Right lobe of liver (tissue), 6 donors: ENCODE results near the gene PDE7B. TPM values are rescaled to one million over a fixed set of nuclear protein-coding genes. Genes with fewer than 3 reads are reported as not detected.

Experiments used
- ATAC-seq, 4 donors: fragments of 200-7000 bp; cut with Tn5 transposase; one replicate each; pipeline ENCODE4 v1.9.1; 2020; ENCODE audit warnings: mild to moderate bottlenecking in 4 of 4, moderate library complexity in 4 of 4
- DNase-seq, 3 donors: peaks; one replicate each; pipeline ENCODE4 v3.0.0-alpha.2; 2020
- H3K27ac ChIP-seq, 3 donors: fragments of 200-600 bp; one replicate each; pipeline ENCODE4 v1.8.0; 2022
- H3K27me3 ChIP-seq, 2 donors: fragments of 200-600 bp; one replicate each; pipeline ENCODE4 v1.8.0; 2022
- H3K36me3 ChIP-seq, 4 donors: fragments of 200-600 bp; sonication (generic) in 1 of 4; one replicate each; pipeline versions ENCODE4 v1.5.1 to v1.8.0; 2017 to 2022; ENCODE audit warnings: control low read depth in 1 of 4
- H3K4me1 ChIP-seq, 4 donors: fragments of 200-600 bp; sonication (generic) in 1 of 4; one replicate each; pipeline versions ENCODE4 v1.5.1 to v1.8.0; 2017 to 2022; ENCODE audit warnings: control low read depth in 1 of 4
- H3K4me3 ChIP-seq, 3 donors: fragments of 200-600 bp; one replicate each; pipeline ENCODE4 v1.8.0; 2022
- H3K9me3 ChIP-seq, 4 donors: fragments of 200-600 bp; sonication (generic) in 1 of 4; one replicate each; pipeline versions ENCODE4 v1.5.1 to v1.8.0; 2017 to 2022; ENCODE audit warnings: control low read depth in 1 of 4
- POLR2A ChIP-seq: fragments of 450-650 bp; IDR thresholded peaks from one replicate; pipeline ENCODE4 v1.6.1; 2017; ENCODE audit warnings: antibody characterized with exemption, mild to moderate bottlenecking
- whole genome bisulfite sequencing: methylation state at CpG from one replicate; pipeline ENCODE4 v1.1.6; 2018; ENCODE audit warnings: low coverage, low lambda C conversion rate; ENCODE audit not compliant: insufficient coverage; ENCODE audit errors: missing lambda C conversion rate; 5-methylcytosine and 5-hydroxymethylcytosine counted together
- intact Hi-C, 2 donors: fragments of 100-400 bp; cut with DNase I; formaldehyde crosslinking; loops; one replicate each; pipeline versions ENCODE4 v1.11.2 to v1.14.1; 2022
- total RNA-seq, 6 experiments: library from RNA; depleted of rRNA in 2 of 6; stranded (reverse); fragments of >200 nt in 2 of 6; fragmentation: NEBNext Ultra II Directional in 3 of 6; extraction: Animal tissue kit (Norgen Biotek cat#: 25700) in 3 of 6; gene quantifications; one replicate each; pipeline versions ENCODE4 v1.1.0 to v1.2.4, GENCODE V29; 2016 to 2023
- TF ChIP-seq, protein P1 (sequence below), 4 donors: fragments of 200-600 bp in 3 of 4; fragments of 450-650 bp in 1 of 4; IDR thresholded peaks; one replicate each; pipeline versions ENCODE4 v1.5.1 to v1.8.0; 2016 to 2022; ENCODE audit warnings: antibody characterized with exemption in 4 of 4, mild to moderate bottlenecking in 2 of 4
- donor health status: DM: no; HTN: yes; CAD: no.
- donor health status: DM: no; HTN: no; CAD: no.
- donor health status: DM: no; HTN: no; CAD: no.
- donor health status: DM: no; HTN: yes; CAD: no.
- donor health status: DM: no; HTN: yes; CAD: no.

PDE7B gene
- total RNA-seq, 6 experiments from 2014 or later: 1.1 to 5.1 (median 1.9) TPM

DNA sequence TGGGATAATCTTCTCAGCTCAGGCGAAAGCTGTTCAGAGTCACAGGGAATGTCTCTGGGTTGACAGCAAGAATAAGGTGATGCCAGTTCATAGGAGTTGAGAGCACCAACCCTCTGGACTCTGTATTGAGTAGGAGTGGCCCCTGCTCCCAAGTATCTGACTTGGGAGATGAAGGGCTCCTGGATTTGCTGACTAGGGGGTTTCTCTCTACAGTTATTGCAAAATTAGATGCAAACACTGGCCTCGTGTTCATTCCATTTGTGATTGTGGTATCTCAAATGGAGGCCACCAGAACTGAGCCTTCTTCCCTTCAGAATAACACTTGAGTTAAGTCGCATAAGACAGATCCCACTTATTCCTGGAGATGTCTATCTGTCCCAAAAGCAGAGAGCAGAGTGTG lies 135.7 kb downstream of the PDE7B start:
- no peak for TF ChIP-seq POLR2A
- TF ChIP-seq, protein P1, sequence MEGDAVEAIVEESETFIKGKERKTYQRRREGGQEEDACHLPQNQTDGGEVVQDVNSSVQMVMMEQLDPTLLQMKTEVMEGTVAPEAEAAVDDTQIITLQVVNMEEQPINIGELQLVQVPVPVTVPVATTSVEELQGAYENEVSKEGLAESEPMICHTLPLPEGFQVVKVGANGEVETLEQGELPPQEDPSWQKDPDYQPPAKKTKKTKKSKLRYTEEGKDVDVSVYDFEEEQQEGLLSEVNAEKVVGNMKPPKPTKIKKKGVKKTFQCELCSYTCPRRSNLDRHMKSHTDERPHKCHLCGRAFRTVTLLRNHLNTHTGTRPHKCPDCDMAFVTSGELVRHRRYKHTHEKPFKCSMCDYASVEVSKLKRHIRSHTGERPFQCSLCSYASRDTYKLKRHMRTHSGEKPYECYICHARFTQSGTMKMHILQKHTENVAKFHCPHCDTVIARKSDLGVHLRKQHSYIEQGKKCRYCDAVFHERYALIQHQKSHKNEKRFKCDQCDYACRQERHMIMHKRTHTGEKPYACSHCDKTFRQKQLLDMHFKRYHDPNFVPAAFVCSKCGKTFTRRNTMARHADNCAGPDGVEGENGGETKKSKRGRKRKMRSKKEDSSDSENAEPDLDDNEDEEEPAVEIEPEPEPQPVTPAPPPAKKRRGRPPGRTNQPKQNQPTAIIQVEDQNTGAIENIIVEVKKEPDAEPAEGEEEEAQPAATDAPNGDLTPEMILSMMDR (IDR thresholded peaks at IDR 0.05): no peak
- H3K27me3 ChIP-seq: no peaks in the 10 kb centered on the region
- ATAC-seq (no peak), DNase-seq (no peak)
- H3K36me3 ChIP-seq: no peaks in the 10 kb centered on the region
- no peaks in the 10 kb centered on the region for H3K9me3 ChIP-seq
- no peaks in the 10 kb centered on the region for H3K4me1 ChIP-seq
- WGBS: 70% methylated on average over 2 of the region's 3 CpGs
- no peak overlapping the region for H3K4me3 ChIP-seq
- H3K27ac ChIP-seq: no peak overlapping the region
- intact Hi-C loops: no loop called here

DNA sequence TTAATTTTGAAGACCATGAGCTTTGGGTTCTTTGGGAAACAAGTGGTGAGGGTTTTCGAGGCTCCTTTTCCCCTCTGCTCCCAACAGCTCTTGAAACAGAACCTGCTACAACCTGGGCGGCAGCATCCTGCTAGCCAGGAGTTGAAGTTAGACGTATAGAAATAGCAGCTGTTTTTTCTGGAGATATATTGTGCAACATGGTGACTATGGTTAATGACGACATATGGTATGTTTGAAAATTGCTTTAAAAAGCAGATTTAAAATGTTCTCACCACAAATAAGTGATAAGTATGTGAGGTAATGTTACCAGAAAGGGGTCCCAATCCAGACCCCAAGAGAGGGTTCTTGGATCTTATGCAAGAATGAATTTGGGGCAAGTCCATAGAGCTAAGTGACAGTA lies 138.9 kb downstream of the PDE7B start:
- H3K27me3 ChIP-seq: no peaks in the 10 kb centered on the region
- intact Hi-C loops: no loop called here
- no peaks in the 10 kb centered on the region for H3K36me3 ChIP-seq
- WGBS: 61% methylated on average over 4 of the region's 4 CpGs
- no peaks in the 10 kb centered on the region for H3K9me3 ChIP-seq
- ATAC-seq: no peak
- DNase-seq: no peak
- no peak overlapping the region for H3K4me3 ChIP-seq
- H3K4me1 ChIP-seq: no peaks in the 10 kb centered on the region
- TF ChIP-seq POLR2A: no peak
- TF ChIP-seq, protein P1 (IDR thresholded peaks at IDR 0.05): no peak
- no peak overlapping the region for H3K27ac ChIP-seq

DNA sequence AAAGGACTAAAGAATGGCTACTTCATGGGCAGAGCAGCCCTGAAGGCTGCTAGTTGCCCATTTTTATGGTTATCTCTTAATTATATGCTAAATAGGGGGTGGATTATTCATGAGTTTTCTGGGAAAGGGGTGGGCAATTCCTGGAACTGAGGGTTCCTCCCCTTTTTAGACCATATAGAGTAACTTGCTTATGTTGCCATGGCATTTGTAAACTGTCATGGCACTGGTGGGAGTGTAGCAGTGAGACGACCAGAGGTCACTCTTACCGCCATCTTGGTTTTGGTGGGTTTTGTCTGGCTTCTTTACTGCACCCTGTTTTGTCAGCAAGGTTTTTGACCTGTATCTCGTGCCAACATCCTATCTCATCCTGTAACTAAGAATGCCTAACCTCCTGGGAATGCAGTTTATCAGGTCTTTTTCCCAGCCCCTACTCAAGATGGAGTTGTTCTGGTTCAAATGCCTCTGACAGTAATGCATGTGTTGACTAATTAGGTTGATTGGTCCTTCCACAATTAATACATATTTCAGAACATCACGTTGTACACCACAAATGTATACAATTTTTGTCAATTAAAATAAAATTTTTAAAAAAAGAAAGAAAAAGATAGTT lies 139.5 kb downstream of the PDE7B start:
- TF ChIP-seq, protein P1 (IDR thresholded peaks at IDR 0.05): no peak
- no peak for TF ChIP-seq POLR2A
- no peak for ATAC-seq

DNA sequence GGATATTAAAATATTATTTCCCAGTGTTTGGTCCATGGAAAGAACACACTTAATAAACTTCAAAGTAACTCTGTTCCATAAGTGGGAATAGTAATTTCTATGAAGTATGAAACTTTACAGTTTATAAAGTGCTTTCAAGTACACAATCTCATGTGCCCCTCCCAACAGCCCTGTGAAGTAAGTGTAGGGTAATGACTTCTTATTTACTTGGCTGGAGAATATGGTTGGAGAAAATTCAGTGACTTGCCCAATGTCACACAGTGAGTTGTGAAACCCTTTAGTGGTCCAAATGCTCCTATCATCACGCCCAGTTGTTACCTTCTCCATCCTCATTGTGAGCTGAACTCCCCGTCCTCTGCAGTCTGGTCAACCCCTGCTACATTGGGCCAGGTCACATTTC lies 141.2 kb downstream of the PDE7B start:
- ATAC-seq (no peak), DNase-seq (no peak)
- TF ChIP-seq POLR2A: no peak
- TF ChIP-seq, protein P1 (IDR thresholded peaks at IDR 0.05): no peak
- Histone ChIP-seq H3K4me3 (no peak overlapping the region), H3K36me3 (no peaks in the 10 kb centered on the region), H3K27ac (no peak overlapping the region), H3K9me3 (no peaks in the 10 kb centered on the region), H3K4me1 (no peaks in the 10 kb centered on the region), H3K27me3 (no peaks in the 10 kb centered on the region)
- intact Hi-C loops: no loop called here
- WGBS: 54% methylated on average over 2 of the region's 2 CpGs

More for the DNA sequence above, 139.5 kb downstream of the PDE7B start:
- Histone ChIP-seq H3K4me1 (no peaks in the 10 kb centered on the region), H3K36me3 (no peaks in the 10 kb centered on the region), H3K27ac (no peak overlapping the region), H3K9me3 (no peaks in the 10 kb centered on the region), H3K27me3 (no peaks in the 10 kb centered on the region), H3K4me3 (no peak overlapping the region)
- DNase-seq: no peak
- 74% methylated on average over 4 of the region's 4 CpGs for WGBS
- intact Hi-C loops: no loop called here

DNA sequence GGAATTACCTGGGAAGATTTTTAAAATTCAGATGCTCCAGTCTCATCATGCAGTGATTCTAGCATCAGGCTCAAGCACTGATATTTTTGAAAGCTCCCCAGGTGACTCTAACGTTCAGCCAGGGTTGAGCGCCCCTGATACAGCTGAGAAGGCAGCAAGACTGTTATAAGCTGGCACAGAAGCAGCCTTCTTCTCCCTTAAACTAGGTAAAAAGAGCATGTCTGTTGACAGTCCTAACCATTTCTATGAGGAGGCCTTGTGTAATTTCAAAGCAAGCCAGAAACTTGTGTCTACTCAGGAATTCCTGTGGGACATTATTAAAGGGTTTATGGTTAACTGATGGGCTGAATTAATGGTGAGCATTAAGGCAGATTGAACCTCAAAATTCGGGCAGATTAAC lies 141.9 kb downstream of the PDE7B start:
- ATAC-seq (no peak), DNase-seq (no peak)
- intact Hi-C loops: no loop called here
- H3K4me3 ChIP-seq: no peak overlapping the region
- WGBS: 72% methylated on average over 3 of the region's 3 CpGs
- H3K9me3 ChIP-seq: no peaks in the 10 kb centered on the region
- H3K27me3 ChIP-seq: no peaks in the 10 kb centered on the region
- no peaks in the 10 kb centered on the region for H3K4me1 ChIP-seq
- no peaks in the 10 kb centered on the region for H3K36me3 ChIP-seq
- H3K27ac ChIP-seq: no peak overlapping the region
- no peak for TF ChIP-seq POLR2A
- TF ChIP-seq, protein P1 (IDR thresholded peaks at IDR 0.05): no peak
